GM18951 (cell line): Measurements from ENCODE around the gene MITF.

Source experiments
- POLR2A ChIP-seq: IDR thresholded peaks from 4 replicates; pipeline ENCODE4 v1.6.1; 2011; ENCODE audit warnings: mild to moderate bottlenecking; ENCODE audit not compliant: insufficient read length, insufficient read depth; ENCODE audit errors: extremely low read depth
- in situ Hi-C: fragments of 300-500 bp; cut with MboI; formaldehyde crosslinking; loops from one replicate; pipeline ENCODE4 v1.12.0; 2022; ENCODE audit warnings: low sequenced_read_pairs, mixed read lengths, inconsistent platforms; ENCODE audit not compliant: unreplicated experiment

Gene MITF

DNA sequence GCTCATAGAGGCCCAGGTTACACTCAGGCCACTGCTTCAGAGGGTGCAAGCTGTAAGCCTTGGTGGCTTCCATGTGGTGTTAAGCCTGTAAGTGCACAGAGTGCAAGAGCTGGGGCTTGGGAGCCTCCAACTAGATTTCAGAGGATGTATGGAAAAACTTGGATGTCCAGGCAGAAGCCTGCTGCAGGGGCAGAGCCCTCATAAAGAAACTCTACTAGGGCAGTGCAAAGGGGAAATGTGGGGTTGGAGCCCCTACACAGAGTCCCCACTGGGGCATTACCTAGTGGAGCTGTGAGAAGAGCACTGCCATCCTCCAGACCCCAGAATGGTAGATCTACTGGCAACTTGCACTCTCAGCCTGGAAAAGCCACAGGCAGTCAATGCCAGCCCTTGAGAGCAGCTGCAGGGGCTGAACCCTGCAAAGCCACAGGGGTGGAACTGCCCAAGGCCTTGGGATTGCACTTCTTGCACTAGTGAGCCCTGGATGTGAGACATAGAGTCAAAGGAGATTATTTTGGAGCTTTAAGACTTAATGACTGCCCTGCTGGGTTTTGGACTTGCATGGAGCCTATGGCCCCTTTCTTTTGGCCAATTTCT lies 14.0 kb downstream of the MITF start:
- in situ Hi-C loops = no loop called here
- TF ChIP-seq POLR2A = no peak

DNA sequence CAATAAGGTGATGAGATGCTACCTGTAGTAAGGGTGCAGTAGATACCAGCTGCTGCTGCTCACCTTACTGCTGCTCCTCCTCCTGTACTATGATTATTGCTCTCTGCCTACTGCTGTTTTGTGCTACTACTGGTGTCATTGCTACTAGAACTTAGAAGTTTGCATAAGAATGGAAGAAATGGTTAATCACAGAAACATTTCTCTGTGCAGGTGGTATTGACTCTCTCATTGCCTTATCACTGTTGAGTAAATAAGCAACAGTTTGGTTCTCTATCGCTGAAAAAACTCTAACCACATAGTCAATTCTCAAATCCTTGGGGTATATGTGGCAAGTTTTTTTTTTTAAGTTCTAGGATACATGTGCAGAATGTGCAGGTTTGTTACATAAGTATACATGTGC lies 16.5 kb downstream of the MITF start:
- no peak for TF ChIP-seq POLR2A
- in situ Hi-C loops = no loop called here

DNA sequence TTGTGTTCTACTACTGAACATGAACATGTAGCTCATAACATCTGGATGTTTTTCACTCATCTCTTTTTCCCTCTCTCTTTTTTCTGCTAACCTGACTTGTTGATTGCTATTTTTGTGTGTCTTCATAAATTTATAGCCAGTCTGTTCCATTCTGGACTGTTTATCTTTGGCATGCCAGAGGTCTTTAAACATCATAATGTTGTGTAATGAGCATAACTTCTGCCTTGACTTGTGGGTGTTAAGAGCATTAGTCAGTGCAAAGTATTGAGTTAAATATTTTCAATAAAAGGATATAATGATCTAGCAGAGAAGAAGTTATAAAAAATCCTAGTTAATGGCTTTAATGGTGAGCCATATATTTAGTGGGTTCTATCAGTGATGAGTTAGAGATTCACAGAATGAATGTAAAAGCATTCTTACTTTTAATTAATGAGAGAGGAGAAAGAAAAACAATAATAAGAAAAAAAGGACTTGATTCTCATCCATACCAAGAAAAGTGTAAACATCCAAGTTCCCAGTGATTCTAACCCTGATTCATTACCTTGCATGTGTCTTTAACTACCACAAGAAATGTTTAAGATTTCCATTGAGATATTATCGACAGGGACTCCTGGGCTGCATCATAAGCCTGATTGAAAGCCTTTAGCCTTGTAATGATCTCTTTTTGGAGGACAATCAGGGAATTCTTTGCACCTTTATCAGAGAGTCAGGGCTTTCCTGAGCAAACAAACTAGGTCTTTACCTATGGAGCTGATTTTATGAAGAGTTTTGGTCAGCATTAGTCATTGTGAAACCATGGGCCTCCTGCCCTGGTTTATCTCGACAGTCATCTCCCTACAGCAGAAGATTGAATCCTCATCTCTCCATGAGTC lies 22.9 kb downstream of the MITF start:
- no peak for TF ChIP-seq POLR2A
- in situ Hi-C loops = no loop called here

DNA sequence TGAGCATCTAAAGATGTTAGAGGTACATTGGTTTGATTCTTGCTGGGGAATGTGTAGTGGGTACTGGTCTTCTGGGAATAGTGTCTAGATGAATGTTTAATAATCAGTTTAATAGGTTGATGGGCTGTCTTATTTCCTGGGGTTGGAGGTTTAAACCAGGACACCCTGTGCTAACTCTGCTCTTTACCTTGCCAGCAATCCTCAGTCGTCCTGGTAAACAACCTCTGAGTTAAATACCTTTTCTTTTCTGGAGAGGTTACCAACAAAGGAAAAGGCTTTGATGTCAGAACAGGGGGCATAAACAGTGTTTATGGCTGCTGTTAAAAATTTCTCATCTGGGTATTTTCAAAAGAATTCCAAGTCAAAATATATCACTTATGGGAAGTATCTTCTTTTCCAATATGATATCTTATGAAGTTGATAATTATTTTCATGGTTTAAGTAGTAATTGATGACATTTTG lies 23.5 kb downstream of the MITF start:
- in situ Hi-C loops = no loop called here
- TF ChIP-seq POLR2A = no peak

DNA sequence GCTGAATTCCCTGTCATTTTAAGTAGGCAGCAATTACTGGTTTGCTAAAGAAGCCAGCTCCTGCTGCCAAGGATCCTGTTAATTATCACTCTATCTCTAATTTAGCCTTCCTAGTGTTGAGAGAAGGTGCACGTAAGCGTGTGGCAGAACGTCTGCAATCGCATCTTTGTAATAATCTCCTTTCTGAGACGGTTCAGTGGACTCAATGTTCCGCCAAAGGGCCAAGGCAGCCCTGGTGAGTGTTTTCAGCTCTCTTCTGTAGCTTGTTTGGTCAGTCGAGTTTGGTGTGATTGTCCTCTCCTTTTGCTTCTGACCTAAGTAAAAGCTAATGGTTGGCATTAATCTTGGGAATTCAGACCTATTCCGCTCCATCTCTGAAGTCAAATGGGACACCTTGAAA lies 24.2 kb downstream of the MITF start:
- TF ChIP-seq POLR2A = no peak
- in situ Hi-C loops = no loop called here

DNA sequence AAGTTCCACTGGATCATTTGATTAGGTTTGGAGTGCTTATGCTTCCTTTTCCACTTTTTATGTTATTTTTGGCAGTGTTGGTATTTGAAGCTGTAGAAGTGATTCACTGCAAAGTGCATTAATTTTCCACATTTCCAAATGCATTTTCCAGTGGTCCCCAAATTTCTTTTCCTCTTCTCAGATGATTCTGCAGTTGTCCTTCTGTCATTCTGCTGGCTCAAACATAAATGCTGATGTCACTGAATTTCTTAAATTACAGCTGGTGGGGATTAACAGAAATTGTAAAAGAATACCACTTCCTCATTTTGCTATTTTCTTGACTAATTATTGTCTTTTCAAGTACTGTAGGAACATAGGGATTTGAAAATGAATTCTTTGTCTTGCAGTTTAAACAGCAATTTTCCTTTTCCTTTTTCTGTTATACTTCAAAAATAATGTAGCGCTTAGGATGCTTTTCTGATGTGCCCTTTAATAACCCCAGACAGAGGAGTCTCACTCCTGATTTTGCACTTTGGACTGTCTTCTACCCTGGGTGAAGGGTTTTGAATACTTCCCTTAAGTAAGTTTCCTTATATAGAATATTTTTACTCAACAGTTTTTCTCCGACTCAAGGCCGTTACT lies 25.0 kb downstream of the MITF start:
- in situ Hi-C loops = no loop called here
- TF ChIP-seq POLR2A = no peak

DNA sequence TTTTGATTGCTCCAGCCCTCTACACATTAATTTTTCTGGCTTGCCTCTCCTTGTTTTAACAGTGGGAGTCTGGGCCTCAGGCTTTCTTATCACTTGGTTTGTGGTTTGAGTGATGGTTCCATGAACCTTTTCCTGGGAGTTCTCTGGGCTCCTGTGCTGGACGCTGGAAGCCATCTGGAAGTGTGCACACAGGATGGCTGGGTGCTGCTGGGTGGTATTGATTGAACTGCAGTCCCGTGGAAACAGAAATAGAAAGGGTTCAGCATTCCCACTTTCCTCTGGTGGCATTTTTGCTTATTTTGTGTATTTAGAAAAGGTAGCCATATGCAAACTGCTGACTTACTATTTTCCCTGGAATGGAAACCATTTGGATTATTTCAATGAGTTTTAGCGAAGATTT lies 25.6 kb downstream of the MITF start:
- TF ChIP-seq POLR2A = no peak
- in situ Hi-C loops = no loop called here

DNA sequence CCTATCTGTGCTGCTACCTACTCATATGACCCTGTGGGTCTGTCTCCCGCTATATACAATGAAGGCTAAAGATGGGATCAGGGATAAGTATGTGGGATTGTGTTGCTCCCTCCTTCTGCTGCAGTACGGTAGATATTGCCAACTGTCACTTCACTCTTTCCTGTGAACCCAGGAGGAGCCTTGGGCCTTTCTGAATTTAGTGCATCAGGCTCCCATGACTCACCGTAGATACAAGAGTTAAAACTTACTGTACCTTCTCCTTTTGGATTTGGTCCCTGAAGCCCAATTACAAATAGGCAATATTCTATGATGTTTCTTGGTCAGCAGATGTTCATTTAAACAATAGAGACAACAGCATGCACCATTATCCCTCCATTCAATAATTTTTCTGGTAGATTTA lies 27.4 kb downstream of the MITF start:
- TF ChIP-seq POLR2A = no peak
- in situ Hi-C loops = no loop called here

DNA sequence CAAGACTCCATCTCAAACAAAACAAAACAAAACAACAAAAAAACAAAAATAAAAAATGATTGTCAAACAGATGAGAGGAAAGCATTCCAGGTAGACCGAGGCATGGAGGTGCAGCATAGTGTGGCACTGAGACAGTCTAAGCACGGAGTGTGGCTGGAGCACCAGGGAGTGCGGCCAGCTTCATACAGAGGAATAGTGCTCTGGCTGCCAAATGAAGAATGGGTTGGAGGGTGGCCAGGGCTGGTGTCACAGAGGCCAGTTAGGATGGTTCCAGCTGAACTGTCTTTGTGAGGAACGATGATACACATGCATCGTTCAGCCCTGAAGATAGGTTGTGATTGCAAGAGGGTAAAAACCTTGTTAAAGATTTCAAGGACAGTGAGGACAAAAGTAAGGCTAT lies 28.3 kb downstream of the MITF start:
- TF ChIP-seq POLR2A = no peak
- in situ Hi-C loops = no loop called here

DNA sequence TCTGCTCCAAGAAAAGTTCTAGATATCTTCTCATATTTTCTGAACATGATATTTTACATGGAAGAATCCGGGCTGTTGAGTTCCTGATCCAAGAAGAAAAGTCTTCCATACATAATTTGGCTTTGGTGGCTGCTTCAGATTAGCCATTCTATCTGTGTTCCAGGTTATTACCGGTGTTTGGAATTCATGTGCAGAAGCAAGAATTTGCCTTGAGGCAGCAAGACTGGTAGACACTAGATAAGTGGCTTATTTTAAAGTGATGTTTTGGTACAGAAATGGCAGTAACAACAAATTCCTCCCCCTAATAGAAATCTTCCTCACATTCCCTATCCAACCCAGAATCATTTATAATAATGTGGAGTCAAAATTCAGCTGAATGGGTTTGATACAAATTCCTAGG lies 29.2 kb downstream of the MITF start:
- no peak for TF ChIP-seq POLR2A
- in situ Hi-C loops = no loop called here

DNA sequence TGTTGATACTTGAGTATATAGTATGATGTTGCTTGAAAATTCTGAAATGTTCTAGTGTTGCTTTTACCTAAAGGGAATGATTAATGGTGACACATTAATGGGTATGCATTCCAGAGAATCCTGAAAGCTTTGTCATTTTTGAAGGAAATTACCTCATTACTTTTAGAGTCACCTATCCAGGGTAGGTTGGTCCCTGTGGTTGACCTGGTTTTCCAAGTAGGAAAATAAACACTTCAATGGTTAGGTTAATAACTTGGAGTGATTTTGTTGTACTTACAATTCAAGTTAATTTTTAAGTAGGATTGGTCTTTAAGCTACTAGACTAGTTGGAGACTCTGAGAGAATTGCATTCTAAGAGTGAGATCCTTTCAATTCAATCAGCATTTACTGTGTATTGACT lies 31.0 kb downstream of the MITF start:
- in situ Hi-C loops = no loop called here

DNA sequence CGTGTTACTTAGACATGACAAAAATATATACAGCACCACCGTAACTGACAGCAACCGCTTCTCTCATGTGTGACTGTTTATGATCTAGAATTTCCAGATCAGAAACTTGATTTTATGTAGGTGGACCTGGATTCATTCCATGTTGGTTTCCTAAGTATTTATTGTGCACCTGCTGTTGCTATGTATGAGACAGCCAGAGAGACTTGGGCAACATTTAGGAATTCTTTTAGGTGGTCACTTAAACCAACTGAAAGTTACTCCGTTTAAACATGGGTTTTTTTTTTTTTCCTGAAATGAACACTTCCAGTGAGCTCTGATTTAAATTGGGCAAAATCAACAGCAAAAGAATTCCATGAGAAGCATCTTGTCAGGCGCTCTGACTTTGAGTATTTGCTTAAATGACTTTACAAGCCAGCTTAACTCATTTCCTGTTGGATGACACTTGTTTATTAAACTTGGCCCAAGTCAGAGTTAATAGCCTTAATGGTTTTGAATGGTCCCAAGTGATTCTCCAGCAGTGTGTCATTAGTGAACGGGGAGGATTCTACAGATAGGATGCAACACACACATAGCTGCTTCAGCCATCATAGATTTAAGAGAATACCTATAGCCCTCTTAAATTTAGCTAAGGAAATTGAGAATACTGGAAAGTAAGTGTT lies 31.8 kb downstream of the MITF start:
- in situ Hi-C loops = no loop called here
- TF ChIP-seq POLR2A = no peak

More for the DNA sequence above, 31.0 kb downstream of the MITF start:
- TF ChIP-seq POLR2A = no peak

DNA sequence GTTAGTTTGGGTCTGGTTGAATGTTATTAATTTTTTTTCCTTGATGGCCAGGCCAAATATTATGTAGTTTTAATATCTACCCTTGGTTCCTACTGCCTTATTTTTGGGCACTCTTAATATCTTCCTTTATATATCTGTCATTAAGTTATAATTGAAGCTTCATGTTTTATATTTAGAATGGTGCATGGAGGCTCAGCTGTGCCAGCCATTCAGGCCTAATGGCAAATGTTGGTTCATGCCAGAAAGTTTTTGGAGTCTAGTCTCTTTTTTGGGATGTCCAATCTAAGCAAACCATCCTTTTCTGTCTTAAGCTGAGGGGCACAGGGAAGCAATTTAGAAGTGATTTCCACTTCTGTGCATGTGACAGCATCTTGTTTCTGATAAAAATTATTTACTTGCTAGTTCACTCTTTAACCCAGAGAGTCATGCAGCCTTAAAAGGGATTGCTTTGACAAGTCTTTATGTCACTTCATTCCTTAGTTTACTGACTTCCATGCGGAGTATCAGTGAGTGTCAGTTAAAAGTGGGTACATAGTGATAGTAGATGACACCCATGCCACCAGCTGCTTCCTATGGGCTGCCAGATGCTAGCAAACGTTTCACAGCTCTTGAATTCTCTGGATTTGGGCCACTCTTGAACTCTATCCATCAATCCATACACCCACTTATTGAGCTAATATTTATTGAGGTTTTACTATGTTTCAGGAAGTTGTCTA lies 33.0 kb downstream of the MITF start:
- in situ Hi-C loops = no loop called here
- TF ChIP-seq POLR2A = no peak
